Activated CD8-positive, alpha-beta memory T cell treated with anti-CD3 and anti-CD28 coated beads for 24 hours (primary cell): Measurements from ENCODE around the gene TNFSF4.
"Not testable (repeated sequence)": the region's sequence is repeated elsewhere in the genome, so short reads cannot be mapped to it uniquely, and the experiment has no call there.

Experiments used
- DNase-seq: peaks from one replicate; pipeline ENCODE4 v3.0.0-alpha.2; 2020

The TNFSF4 gene, protein sequence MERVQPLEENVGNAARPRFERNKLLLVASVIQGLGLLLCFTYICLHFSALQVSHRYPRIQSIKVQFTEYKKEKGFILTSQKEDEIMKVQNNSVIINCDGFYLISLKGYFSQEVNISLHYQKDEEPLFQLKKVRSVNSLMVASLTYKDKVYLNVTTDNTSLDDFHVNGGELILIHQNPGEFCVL

DNA sequence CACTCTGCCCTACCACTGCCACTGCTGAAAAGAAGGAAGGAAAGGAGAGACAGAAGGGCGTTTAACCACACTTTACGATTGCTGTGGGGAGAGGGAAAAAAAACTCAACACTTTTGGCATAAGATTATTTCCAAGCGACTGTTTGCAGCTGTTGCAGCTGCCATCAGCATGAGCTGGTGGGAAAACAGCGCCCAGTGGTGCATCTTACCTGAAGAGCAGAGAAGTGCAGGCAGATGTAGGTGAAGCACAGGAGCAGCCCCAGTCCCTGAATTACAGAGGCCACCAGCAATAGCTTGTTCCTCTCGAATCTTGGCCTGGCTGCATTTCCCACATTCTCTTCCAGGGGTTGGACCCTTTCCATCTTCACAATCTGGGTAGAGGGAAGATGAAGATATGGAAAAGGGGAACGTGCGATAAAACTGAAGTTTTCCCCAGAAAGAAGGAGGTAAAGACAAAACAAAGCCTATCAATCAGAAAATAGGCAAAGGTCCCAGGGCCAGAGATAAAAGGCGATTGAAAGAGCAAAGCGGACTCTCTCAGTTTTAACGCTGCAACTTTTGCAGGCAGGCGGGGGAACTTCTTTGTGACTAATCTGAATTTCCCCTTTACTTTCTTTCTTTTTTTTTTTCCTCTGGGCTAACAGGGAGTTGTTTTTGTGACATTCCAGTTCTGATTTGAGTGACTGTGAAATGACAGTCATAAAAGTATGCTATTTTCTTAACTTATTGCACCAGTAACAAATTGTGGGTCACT lies at the start of gene TNFSF4:
Gene TNFSF4, minus strand, starts transcription at position 516 of the 753 bp plus-strand sequence. Its CDS starts 155 bp downstream, at position 361.
- DNase-seq: no peak

DNA sequence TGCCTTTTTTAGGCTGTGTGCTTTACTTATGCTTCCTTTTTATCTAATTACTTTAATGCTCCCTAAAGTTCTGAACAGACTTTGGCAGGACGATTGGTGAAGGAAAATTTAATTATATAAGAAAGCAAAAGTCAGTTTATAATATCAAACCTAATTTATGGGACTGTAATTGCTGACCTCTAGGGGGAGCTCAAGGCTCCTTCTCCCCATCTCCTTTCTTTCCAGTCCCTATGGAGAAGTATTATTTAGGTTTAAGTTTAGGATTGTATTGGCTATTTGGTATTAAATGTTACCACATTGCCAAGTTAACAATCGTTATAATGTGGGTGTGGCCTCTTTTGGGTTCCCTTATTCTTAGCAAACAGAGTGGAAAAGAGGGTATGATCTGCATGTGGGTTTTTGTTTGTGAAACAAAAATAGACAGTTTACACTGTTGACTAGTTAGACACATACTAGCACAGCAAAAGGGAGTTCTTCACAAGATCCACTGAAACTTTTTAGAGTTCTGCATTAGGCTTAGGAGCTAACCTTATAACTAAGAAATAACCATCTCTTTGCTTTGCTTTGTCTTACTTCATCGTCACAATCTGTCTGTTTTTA lies 48.2 kb upstream of the TNFSF4 start:
- DNase-seq: no peak

DNA sequence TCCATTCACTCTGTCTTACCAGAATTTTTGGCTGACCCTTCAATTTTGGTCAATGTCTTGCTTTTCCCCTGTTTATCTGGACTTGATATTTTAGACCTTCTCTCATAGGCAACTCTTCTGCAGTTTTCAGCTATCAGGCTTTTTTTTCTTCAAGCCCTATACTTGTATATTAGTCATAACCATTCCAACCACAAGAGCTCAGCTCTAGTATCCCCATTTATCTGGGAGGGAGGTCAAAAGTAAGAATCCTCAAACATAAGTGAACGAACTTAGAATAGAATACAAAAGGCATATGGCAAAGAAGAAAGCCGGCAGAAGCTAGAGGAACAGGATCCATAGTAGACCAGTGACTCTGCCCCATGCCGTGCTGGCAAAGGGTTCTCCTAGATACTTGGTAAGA lies 45.9 kb upstream of the TNFSF4 start:
- DNase-seq: no peak

DNA sequence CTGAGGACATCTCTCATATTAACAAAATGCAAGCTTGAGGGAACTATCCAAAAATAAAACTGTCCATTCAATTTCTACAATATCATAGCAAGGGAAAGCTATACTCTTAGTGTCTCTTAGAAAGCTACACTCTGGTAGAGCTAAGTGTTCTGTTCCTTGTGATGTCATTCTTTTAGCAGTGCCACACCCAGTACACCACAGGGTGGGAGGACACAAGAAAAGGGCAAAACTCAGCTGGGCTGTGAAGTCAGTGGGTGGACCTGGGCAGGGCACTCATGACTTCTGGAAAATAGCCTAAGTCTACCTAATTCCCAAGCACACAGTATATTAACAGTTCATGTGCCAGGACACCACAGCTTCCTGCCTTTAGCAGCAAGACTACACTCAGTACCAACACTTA lies 42.2 kb upstream of the TNFSF4 start:
- no peak for DNase-seq

DNA sequence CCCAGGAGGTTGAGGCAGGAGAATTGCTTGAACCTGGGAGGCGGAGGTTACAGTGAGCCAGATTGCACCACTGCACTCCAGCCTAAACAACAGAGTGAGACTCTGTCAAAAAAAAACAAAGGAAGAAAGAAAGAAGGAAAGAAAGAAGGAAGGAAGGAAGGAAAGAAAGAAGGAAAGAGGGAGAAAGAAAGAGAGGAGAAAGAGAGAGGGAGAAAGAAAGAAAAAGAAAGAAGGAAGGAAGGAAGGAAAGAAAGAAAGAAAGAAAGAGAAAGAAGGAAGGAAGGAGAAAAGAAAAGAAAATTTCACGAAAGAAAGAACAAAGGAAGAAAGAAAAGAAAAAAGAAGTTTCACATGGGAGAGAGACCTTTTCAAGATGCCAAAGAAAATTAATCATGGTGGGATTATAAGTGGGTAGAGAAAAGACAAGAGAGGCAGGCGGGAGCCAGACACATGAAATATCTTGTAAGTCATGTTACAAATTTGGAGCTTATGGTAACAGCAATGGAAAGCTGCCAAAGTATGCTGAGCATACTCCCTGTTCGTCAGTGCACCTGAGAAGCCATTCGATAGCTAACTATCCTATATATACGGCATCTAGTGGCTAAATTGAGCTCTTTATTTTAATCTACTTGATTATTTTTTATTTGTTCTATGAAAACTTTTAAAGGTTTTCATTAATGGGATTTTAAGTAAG lies 41.3 kb upstream of the TNFSF4 start:
- DNase-seq: no peak

DNA sequence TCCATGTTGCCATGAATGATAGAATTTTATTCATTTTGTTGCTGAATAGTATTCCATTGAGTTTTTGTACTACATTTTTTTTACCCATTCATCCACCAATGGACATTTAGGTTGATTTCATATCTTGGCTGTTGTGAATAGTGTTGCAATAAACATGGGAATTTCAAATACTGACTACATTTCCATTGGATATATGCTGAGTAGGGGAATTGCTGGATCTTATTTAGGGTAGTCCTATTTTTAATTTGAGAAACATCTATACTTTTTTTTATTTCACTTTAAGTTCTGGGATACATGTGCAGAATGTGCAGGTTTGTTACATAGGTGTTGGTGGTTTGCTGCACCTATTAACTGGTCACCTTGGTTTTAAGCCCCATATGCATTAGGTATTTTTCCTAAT lies 38.8 kb upstream of the TNFSF4 start:
- DNase-seq: no peak

DNA sequence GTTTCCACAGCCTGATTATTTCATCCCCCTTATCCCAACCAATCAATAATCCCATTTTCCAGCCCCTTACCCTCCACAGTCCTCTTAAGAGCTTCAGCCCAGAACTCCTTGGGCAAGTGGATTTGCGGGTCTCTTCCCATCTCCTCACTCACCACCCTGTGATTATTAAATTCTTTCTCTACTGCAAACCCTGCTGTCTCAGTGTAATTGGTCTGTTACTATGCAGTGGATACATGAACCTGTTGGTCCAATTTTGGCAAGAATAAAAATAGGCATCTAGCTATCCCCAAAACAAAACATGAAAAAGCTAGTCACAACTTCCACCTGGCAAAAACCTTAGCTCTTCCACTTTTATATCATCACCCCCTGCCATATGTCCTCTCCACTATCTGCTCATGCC lies 36.2 kb upstream of the TNFSF4 start:
- DNase-seq: no peak

DNA sequence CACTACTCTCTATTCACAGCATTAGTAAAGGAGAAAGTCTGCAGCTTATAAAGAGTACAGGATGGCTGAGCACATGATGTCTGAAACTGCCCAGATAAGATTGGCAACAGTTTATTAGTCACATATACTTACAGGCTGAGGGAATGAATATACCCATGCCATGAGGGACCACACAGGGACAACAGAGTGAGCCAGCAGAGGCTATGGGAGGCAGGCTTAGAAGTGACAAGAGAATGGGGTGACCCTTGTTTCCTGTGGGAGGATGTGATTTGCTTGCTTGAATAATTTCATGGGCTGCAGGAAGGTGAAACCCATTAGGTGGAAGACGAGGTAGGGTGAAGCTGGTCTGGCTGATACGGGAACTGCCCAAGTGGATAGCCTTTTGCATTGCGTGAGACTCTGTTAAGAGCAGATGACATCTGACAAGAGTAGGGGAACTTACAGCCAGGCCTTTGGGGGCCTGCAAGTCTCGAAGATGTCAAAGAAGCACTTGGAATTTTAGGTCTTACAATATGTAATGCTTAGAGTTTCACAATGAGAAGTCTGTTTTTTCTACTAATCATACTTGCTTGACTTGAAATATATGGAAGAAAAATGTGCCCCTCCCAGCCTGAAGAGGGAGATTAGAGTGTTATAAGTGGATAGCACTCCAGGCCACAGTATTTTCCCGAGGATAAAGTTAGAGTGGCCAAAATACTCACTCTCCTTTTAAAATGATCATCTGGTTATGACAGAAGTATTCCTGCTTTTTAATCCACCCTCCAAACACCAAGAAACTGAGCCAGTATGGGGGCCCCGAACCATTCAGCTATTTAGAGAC lies 34.6 kb upstream of the TNFSF4 start:
- DNase-seq: no peak

DNA sequence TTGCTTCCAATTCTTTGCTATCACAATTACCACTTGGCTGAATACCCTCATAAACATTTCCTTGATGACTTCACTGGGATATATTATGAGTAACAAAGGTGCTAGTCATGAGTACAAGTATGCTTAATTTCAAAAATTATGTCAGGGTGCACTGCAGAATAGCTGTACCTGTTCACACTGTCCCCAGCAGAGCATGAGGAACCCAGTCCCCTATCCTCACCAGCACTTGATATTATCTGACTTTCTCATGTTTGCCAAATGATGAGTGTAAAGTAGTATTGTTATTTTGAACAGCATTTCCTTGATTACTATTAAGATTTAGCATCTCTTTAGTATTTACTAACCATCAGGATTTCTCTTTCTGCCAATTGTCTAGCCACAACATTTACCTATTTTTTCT lies 33.5 kb upstream of the TNFSF4 start:
- no peak for DNase-seq

DNA sequence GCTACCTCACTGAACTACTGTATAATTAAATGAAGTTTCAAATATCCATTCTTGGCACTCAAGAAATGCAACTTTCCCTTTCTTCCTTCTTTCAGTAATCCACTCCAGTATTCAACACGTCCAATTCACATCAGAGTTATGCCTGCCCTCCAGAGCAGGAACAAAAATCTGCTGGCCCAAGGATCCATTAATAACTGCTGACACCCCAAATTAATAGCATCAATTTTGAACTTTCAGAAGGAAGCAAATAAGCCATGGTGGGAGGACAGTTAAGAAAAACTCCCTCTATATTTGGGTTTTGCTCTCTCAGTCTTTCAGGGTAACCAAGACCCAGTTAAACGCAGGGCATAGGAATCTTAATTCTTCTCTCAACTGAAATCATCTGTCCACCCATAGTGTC lies 31.9 kb upstream of the TNFSF4 start:
- DNase-seq: no peak

DNA sequence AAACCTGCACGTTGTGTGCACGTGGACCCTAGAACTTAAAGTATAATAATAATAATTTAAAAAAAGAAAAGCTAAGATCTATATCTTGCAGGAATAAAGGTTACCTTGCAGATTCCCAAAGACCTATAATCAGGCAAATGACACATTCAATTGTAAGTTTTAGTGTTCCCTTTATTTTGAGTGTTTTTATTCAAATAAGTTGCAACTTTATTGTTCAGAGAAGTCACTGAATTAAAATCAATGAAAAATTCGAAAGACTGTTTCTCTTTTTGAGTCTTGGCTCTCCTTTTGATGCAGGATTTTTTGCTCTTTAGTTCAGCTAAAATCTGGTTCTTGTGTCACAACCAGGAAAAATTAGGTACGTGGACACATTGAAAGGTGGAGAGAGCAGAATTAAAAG lies 27.8 kb upstream of the TNFSF4 start:
- DNase-seq: no peak

DNA sequence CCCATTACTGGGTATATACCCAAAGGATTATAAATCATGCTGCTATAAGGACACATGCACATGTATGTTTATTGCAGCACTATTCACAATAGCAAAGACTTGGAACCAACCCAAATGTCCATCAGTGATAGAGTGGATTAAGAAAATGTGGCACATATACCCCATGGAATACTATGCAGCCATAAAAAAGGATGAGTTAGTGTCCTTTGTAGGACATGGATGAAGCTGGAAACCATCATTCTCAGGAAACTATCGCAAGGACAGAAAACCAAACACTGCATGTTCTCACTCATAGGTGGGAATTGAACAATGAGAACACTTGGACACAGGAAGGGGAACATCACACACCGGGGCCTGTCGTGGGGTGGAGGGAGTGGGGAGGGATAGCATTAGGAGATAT lies 27.3 kb upstream of the TNFSF4 start:
- not testable (repeated sequence) for DNase-seq

DNA sequence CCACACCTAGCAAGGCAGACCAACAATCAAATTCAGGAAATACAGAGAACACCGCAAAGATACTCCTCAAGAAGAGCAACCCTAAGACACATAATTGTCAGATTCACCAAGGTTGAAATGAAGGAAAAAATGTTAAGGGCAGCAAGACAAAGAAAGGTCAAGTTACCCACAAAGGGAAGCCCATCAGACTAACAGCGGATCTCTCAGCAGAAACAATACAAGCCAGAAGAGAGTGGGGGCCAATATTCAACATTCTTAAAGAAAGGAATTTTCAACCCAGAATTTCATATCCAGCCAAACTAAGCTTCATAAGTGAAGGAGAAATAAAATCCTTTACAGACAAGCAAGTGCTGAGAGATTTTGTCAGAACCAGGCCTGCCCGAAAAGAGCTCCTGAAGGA lies 21.9 kb upstream of the TNFSF4 start:
- DNase-seq: not testable (repeated sequence)

DNA sequence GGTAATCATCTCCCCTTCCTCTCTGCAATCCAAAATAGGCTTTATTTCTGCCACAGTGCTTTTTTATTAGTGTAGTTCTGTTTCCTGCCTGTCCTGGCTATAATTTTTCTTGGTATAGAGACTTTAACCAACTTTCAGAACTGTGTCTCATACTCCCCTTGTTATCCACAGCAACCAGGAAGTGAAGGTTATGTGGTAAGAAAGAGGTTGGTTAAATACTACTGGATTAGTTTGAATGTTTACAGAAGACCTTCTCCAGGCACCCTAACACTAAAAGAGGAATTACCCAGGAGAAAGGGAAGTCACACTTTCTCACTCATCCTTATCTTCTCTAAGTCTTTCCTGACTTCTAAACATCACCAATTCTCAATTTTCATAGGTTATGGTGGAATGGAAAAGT lies 17.8 kb upstream of the TNFSF4 start:
- no peak for DNase-seq

DNA sequence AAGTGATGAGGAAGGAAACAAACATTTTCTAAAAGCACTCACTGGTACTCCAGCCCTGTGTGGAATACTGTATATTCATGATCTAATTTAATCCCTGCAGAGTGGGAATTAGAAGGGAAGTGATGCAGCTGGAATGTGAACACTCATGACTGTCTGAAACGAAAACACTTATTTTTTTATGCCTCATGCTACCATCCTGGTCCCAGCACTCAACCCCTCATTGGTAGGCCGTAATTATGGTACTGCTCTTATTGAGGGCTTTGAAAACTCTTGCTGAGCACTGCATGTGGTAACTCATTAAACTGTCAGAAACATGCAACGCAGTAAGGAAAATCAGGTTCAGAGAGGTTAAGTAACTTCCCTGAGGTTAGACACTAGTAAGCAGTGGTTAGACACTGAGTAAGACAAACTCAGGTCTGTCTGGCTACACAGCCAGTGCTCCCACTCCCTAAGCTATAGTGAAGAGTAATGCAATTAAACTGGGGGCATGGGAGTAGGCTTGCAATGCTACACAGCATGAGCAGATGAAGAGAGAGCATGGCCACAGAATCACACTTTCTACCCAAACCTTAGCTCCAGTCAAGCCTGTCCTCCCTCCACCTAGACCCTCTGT lies 17.3 kb upstream of the TNFSF4 start:
- DNase-seq: no peak

DNA sequence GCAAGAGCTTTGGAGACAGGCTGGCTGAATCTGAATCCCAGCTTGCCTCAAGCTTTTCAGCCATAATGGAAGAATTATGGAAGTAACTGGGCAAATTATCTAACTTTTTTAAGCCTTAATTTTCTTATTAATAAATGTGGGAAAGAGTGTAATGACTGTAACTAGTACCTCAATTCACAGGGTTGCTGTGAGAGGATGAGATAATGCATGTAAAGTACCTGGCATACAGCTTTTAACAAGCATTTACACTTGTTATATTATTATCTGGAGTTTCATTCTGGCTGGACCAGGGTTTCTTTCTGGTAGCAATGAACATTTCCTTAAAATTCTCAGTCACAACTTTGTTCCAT lies 15.9 kb upstream of the TNFSF4 start:
- no peak for DNase-seq

DNA sequence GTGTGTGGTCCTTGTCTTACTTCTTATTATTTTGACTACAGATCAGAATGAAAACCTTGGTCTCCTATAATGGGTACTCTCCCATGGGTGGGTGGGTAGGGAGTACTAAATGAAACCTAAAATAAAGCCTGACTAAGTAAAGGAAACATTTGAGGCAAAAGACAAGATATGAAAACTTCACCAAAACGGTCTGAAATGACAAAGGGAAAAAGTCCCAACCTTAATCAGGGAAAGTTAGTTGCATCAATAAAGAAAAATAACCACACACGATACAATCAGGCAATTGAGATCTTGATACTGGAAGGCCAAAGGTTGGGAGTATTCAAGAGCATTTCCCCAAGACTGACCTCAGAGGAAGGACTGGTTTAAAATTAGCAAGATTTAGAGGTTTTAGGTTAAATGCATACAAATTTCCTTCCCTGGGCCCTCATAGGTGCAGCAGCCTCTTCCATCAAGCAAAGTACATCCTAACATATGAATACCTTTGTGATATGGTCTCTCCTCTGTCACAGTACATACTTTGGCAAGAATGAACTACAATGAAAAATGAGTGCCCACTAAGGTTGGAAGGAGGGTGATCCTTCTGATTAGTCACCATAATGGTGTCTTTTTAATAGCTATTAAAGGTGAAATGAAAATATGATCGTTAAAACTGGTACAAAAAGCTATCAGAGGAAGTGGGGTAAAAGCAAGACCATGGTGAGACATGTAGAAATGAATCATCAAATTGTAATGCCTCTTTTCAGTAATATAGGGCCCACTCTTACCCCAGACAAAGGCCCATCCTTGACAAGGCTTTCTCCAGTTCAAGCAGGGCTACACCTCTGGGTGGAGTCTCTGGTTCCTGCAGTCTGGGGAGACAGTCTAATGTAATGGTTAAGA lies 15.3 kb upstream of the TNFSF4 start:
- no peak for DNase-seq

DNA sequence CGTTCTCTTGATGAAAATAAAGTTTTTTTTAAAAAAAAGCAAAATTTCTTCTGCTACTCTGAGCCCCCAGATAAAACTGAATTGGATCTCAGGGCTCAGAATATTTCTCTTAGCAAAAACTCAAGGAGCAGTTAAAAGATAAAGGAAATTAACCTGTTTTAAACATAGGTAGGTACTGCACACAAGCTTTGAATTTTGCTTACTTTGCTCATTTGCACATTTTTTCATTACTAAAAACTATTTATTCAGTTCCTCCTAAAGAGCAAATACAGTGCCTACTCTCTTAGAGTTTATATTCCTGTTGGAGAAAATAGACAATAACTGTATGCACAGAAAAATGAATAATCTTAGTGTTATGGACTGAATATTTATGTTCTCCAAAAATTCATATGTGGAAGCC lies 13.0 kb upstream of the TNFSF4 start:
- DNase-seq: no peak

DNA sequence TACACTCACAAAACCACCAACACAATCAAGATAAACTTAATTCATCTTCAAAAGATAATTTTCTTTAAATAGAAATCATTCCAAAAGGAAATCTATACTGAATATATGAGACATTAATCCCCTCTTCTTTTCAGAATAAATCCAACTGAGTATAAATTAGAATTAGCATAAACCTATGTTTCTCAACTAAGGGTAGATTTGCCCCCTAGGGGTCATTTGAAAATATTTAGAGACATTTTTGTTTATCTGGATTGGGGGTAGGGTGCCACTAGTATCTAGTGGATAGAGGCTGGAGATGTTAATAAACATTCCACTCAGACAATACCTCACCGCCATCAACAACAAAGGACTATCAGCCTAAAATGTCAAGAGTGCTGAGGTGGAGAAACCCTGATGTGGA lies 6.5 kb upstream of the TNFSF4 start:
- no peak for DNase-seq

DNA sequence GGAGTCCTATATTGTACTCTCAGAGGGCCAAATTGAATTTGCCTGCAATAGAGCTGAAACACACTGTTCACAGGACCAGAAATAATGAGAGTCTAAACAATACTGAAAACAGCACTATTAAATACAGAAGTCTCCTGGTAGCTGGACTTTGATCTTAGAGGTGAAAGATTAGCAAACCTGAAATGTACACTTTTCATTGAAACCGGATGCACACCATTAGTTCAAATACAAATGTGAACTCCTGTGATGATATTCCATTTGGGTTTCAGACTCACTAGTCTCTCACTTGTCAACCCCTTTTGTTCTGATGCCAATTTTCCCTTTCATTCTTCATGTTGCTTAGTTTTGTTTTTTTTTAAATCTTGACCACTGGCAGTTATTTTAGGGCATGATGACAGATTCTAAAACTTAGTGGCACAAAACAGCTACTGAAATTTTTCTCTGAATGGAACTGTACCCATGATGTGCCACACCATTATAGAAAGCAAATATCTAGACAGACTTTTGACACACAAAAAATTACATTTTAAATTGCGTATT lies 5.9 kb upstream of the TNFSF4 start:
- DNase-seq: no peak

DNA sequence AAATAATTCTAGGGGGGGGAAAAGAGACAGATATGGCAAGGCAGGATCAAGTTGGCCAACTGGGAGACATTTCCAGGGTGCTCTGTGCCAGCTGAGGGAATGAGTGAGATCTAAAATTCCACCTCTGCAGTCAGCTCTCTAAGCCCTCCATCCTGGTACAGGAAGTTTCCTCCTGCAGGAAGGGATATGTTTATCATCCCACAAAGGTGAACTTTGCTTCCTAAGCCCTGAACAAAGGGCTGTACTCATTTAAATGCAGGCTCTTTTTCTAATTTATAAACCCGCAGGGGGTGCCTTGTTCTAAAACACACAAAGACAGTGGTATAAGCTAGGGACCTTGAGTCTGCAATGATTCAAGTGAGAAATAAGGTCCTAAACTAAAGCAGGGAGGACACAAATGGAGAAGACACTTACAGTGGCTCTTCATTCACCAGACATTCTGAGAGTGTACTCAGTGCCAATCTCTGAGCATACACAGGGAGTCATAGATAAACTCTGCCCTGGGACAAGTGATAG lies 3.6 kb upstream of the TNFSF4 start:
- no peak for DNase-seq
